GM12878 (cell line): Measurements from ENCODE around the gene LTA. TPM values are rescaled to one million over a fixed set of nuclear protein-coding genes. Genes with fewer than 3 reads are reported as not detected.

Experiments used
- CBFB ChIP-seq: IDR thresholded peaks from 2 replicates; pipeline ENCODE4 v1.6.1; 2016; ENCODE audit warnings: antibody characterized with exemption, low read depth
- ETV6 ChIP-seq, 2 experiments: fragments of 450-650 bp in 1 of 2; IDR thresholded peaks in 1 of 2; conservative IDR thresholded peaks in 1 of 2; 2 replicates each; pipeline ENCODE4 v1.6.1; 2014; ENCODE audit warnings: antibody characterized with exemption in 1 of 2, borderline replicate concordance in 1 of 2, low read depth in 1 of 2, mild to moderate bottlenecking in 1 of 2, moderate library complexity in 1 of 2
- FOS ChIP-seq: IDR thresholded peaks from 3 replicates; pipeline ENCODE4 v1.6.1; 2011; ENCODE audit warnings: borderline replicate concordance; ENCODE audit not compliant: insufficient read length; ENCODE audit errors: extremely low read depth
- GATAD2B ChIP-seq: fragments of 450-650 bp; conservative IDR thresholded peaks from 2 replicates; pipeline ENCODE4 v1.6.1; 2017; ENCODE audit warnings: low read depth, mild to moderate bottlenecking, moderate library complexity
- HCFC1 ChIP-seq: fragments of 150-350 bp; IDR thresholded peaks from 2 replicates; pipeline ENCODE4 v1.6.1; 2014; ENCODE audit warnings: low read length
- HDGF ChIP-seq: fragments of 450-650 bp; IDR thresholded peaks from 2 replicates; pipeline ENCODE4 v1.6.1; 2016; ENCODE audit warnings: antibody characterized with exemption
- IKZF1 ChIP-seq: fragments of 450-650 bp; conservative IDR thresholded peaks from 2 replicates; pipeline ENCODE4 v1.6.1; 2017; ENCODE audit warnings: antibody characterized with exemption, mild to moderate bottlenecking
- KLF5 ChIP-seq: fragments of 450-650 bp; IDR thresholded peaks from 2 replicates; pipeline ENCODE4 v1.6.1; 2014; ENCODE audit warnings: mild to moderate bottlenecking; ENCODE audit not compliant: partially characterized antibody
- LARP7 ChIP-seq: fragments of 450-650 bp; IDR thresholded peaks from 2 replicates; pipeline ENCODE4 v1.6.1; 2017; ENCODE audit warnings: mild to moderate bottlenecking
- MEF2B ChIP-seq: fragments of 450-650 bp; IDR thresholded peaks from 2 replicates; pipeline ENCODE4 v1.6.1; 2018; ENCODE audit warnings: mild to moderate bottlenecking, moderate library complexity; ENCODE audit not compliant: partially characterized antibody, poor library complexity, severe bottlenecking
- MYB ChIP-seq: fragments of 150-350 bp; IDR thresholded peaks from 2 replicates; pipeline ENCODE4 v1.6.1; 2014; ENCODE audit warnings: mild to moderate bottlenecking, low read depth, low read length, borderline replicate concordance
- NFIC ChIP-seq: IDR thresholded peaks from 2 replicates; pipeline ENCODE4 v1.6.1; 2012; ENCODE audit warnings: low read depth, mild to moderate bottlenecking, inconsistent platforms, low read length, moderate library complexity
- NFXL1 ChIP-seq: fragments of 450-650 bp; IDR thresholded peaks from 2 replicates; pipeline ENCODE4 v1.6.1; 2017; ENCODE audit warnings: antibody characterized with exemption, mild to moderate bottlenecking, borderline replicate concordance
- NR2F1 ChIP-seq: fragments of 450-650 bp; conservative IDR thresholded peaks from 2 replicates; pipeline ENCODE4 v1.6.1; 2017; ENCODE audit warnings: mild to moderate bottlenecking
- PKNOX1 ChIP-seq: fragments of 450-650 bp; IDR thresholded peaks from 2 replicates; pipeline ENCODE4 v1.6.1; 2016; ENCODE audit warnings: mild to moderate bottlenecking
- RELB ChIP-seq: fragments of 450-650 bp; IDR thresholded peaks from 2 replicates; pipeline ENCODE4 v1.6.1; 2017; ENCODE audit warnings: low read depth, mild to moderate bottlenecking, moderate library complexity
- RFX5 ChIP-seq: IDR thresholded peaks from 2 replicates; pipeline ENCODE4 v1.6.1; 2011; ENCODE audit warnings: low read depth, low read length, improper control_type of control experiment
- SIX5 ChIP-seq: IDR thresholded peaks from 2 replicates; pipeline ENCODE4 v1.6.1; 2011; ENCODE audit warnings: mild to moderate bottlenecking, low read depth, low read length, moderate library complexity; ENCODE audit not compliant: severe bottlenecking
- SKIL ChIP-seq: fragments of 450-650 bp; IDR thresholded peaks from 2 replicates; pipeline ENCODE4 v1.6.1; 2017; ENCODE audit warnings: mild to moderate bottlenecking, low read depth, inconsistent platforms; ENCODE audit not compliant: poor library complexity, severe bottlenecking
- SMARCA5 ChIP-seq: fragments of 450-650 bp; IDR thresholded peaks from 2 replicates; pipeline ENCODE4 v1.6.1; 2017; ENCODE audit warnings: mild to moderate bottlenecking
- SPI1 ChIP-seq: IDR thresholded peaks from 2 replicates; pipeline ENCODE4 v1.6.1; 2011; ENCODE audit warnings: low read depth, mild to moderate bottlenecking, low read length, moderate library complexity, borderline replicate concordance; ENCODE audit not compliant: insufficient read depth
- STAT3 ChIP-seq: IDR thresholded peaks from 2 replicates; pipeline ENCODE4 v1.6.1; 2011; ENCODE audit warnings: low read depth, low read length, improper control_type of control experiment
- SUPT20H ChIP-seq: IDR thresholded peaks from 2 replicates; pipeline ENCODE4 v1.6.1; 2011; ENCODE audit warnings: low read depth, mild to moderate bottlenecking, low read length, moderate library complexity, borderline replicate concordance; ENCODE audit not compliant: control insufficient read depth
- SUZ12 ChIP-seq: fragments of 200-600 bp; sonication (generic); IDR thresholded peaks from one replicate; pipeline ENCODE4 v1.6.1; 2018; ENCODE audit warnings: antibody characterized with exemption, mild to moderate bottlenecking; ENCODE audit not compliant: unreplicated experiment
- TCF3 ChIP-seq: IDR thresholded peaks from 2 replicates; pipeline ENCODE4 v1.6.1; 2012; ENCODE audit warnings: low read depth, mild to moderate bottlenecking, low read length, borderline replicate concordance; ENCODE audit not compliant: insufficient read depth
- polyA plus RNA-seq, 11 experiments: library from polyadenylated mRNA; depleted of rRNA in 4 of 11; unstranded in 6 of 11; stranded (reverse) in 5 of 11; fragments of >200 nt; fragmentation: Nextera tagmentation in 4 of 11; fragmentation: Illumina TruSeq in 1 of 11; extraction: Ambion mirVana in 4 of 11; extraction: Trizol in 1 of 11; gene quantifications; 1 replicate in 1 of 11; 2 replicates in 10 of 11; pipeline versions ENCODE4 v1.2.1 to v1.2.3, GENCODE V29; 2011 to 2016; ENCODE audit warnings: inconsistent platforms in 2 of 11, missing spikeins in 2 of 11, low read depth in 1 of 11
- total RNA-seq, 4 experiments: library from RNA; depleted of rRNA in 3 of 4; stranded (reverse); fragments of >200 nt in 3 of 4; fragmentation: Illumina TruSeq in 1 of 4; extraction: Trizol in 1 of 4; gene quantifications; 2 replicates each; pipeline versions ENCODE4 v1.2.1 to v1.2.3, GENCODE V29; 2013 to 2021

Gene LTA
- total and polyA plus RNA-seq, 10 of the 15 experiments (the other 5 are each of a cell fraction or from before 2014, with no cell fraction given), result 27.5 to 100 (median 75.1) TPM

- TF ChIP-seq SIX5, result no peak
- TF ChIP-seq CBFB, result no peak
- no peak for TF ChIP-seq NFXL1
- TF ChIP-seq RELB, result no peak
- TF ChIP-seq NR2F1, result no peak
- TF ChIP-seq SUPT20H, result no peak
- no peak for TF ChIP-seq GATAD2B
- peak; percentile 95 for TF ChIP-seq HDGF
- TF ChIP-seq STAT3, result no peak
- peak; percentile 18; the same call in 1 of the 2 replicates for TF ChIP-seq LARP7
- TF ChIP-seq SKIL, result no peak
- TF ChIP-seq HCFC1, result no peak
- TF ChIP-seq SPI1, result no peak
- TF ChIP-seq SUZ12, result no peak
- no peak for TF ChIP-seq MEF2B
- TF ChIP-seq KLF5, result no peak
- no peak; the same call in none of the 2 replicates for TF ChIP-seq IKZF1
- no peak for TF ChIP-seq ETV6 (conservative IDR thresholded peaks at IDR 0.05 in 1 of 2, IDR thresholded peaks at IDR 0.05 in 1 of 2; ENCODE audit: borderline replicate concordance in 1 of 2, low read depth in 1 of 2)
- TF ChIP-seq MYB, result no peak
- peak; percentile 87 for TF ChIP-seq PKNOX1
- TF ChIP-seq SMARCA5, result no peak
- no peak for TF ChIP-seq TCF3
- no peak for TF ChIP-seq NFIC
- TF ChIP-seq FOS, result no peak
- TF ChIP-seq RFX5, result no peak
These were observed 4.9 kb downstream of the LTA start (continued) for GRCh38 chr6:31576897-31577578.
